Keratinocyte (primary cell): ENCODE measurements around the gene PLAGL1. TPM values are rescaled to one million over a fixed set of nuclear protein-coding genes. Genes with fewer than 3 reads are reported as not detected.

Experiments used
- DNase-seq: peaks from one replicate; pipeline ENCODE4 v3.0.0-alpha.2; 2011; ENCODE audit warnings: low read depth, missing footprints, low spot score
- FAIRE-seq: peaks from 2 replicates; lab custom pipeline; 2011; peaks lifted over from hg19 to GRCh38; lab: Jason Lieb, UNC
- H2AFZ ChIP-seq: 2 replicates; pipeline ENCODE4 v1.6.0; 2012; ENCODE audit warnings: low read length, control low read depth, inconsistent platforms; ENCODE audit not compliant: control insufficient read depth
- H3K27ac ChIP-seq: 2 replicates; pipeline ENCODE4 v1.5.1; 2011; ENCODE audit warnings: low read length; ENCODE audit not compliant: control insufficient read depth, insufficient read depth
- H3K27me3 ChIP-seq: 3 replicates; pipeline ENCODE4 v1.6.0; 2011; ENCODE audit warnings: low read length; ENCODE audit not compliant: control insufficient read depth, insufficient read depth; ENCODE audit errors: extremely low read depth
- H3K36me3 ChIP-seq, 2 experiments: 2 replicates in 1 of 2; 3 replicates in 1 of 2; pipeline ENCODE4 v1.5.1; 2011; ENCODE audit warnings: low read length in 2 of 2, mild to moderate bottlenecking in 1 of 2; ENCODE audit not compliant: control insufficient read depth in 2 of 2, insufficient read depth in 2 of 2; ENCODE audit errors: extremely low read depth in 1 of 2
- H3K4me1 ChIP-seq: 3 replicates; pipeline ENCODE4 v1.5.1; 2011; ENCODE audit warnings: low read length; ENCODE audit not compliant: control insufficient read depth, insufficient read depth; ENCODE audit errors: extremely low read depth
- H3K4me2 ChIP-seq: 3 replicates; pipeline ENCODE4 v1.6.0; 2011; ENCODE audit warnings: low read depth, low read length; ENCODE audit not compliant: control insufficient read depth, insufficient read depth; ENCODE audit errors: extremely low read depth
- H3K4me3 ChIP-seq, 3 experiments: fragments of 200-600 bp in 1 of 3; sonication (generic) in 1 of 3; 2 replicates in 2 of 3; 3 replicates in 1 of 3; pipeline ENCODE4 v1.5.1; 2011 to 2016; ENCODE audit warnings: low read length in 3 of 3, mild to moderate bottlenecking in 3 of 3, control low read depth in 2 of 3, inconsistent platforms in 1 of 3, low read depth in 1 of 3, mixed read lengths in 1 of 3, mixed run types in 1 of 3, moderate library complexity in 1 of 3; ENCODE audit not compliant: control insufficient read depth in 2 of 3, insufficient read depth in 2 of 3; ENCODE audit errors: extremely low read depth in 1 of 3
- H3K79me2 ChIP-seq: 2 replicates; pipeline ENCODE4 v1.6.0; 2012; ENCODE audit warnings: low read length; ENCODE audit not compliant: control insufficient read depth, insufficient read depth
- H3K9ac ChIP-seq: 3 replicates; pipeline ENCODE4 v1.6.0; 2011; ENCODE audit warnings: low read length; ENCODE audit not compliant: control insufficient read depth, insufficient read depth; ENCODE audit errors: extremely low read depth
- H3K9me1 ChIP-seq: 3 replicates; pipeline ENCODE4 v1.6.0; 2011; ENCODE audit warnings: low read length; ENCODE audit not compliant: control insufficient read depth, insufficient read depth; ENCODE audit errors: extremely low read depth
- H3K9me3 ChIP-seq: 2 replicates; pipeline ENCODE4 v1.5.1; 2012; ENCODE audit warnings: low read depth, low read length; ENCODE audit not compliant: control insufficient read depth
- H4K20me1 ChIP-seq: 3 replicates; pipeline ENCODE4 v1.6.0; 2011; ENCODE audit warnings: low read length; ENCODE audit not compliant: control insufficient read depth, insufficient read depth; ENCODE audit errors: extremely low read depth
- CTCF ChIP-seq, 3 experiments: IDR thresholded peaks in 1 of 3; conservative IDR thresholded peaks in 1 of 3; optimal IDR thresholded peaks in 1 of 3; 2 replicates in 2 of 3; 3 replicates in 1 of 3; pipeline versions ENCODE3 to v1.5.1; 2011; ENCODE audit warnings: low read length in 3 of 3, mild to moderate bottlenecking in 3 of 3, moderate library complexity in 2 of 3, control low read depth in 1 of 3, inconsistent platforms in 1 of 3; ENCODE audit not compliant: insufficient read depth in 2 of 3; ENCODE audit errors: extremely low read depth in 1 of 3
- EZH2 ChIP-seq: IDR thresholded peaks from one replicate; pipeline ENCODE4 v1.6.1; 2012; ENCODE audit warnings: inconsistent platforms, mild to moderate bottlenecking, low read length, moderate library complexity
- dilution Hi-C: fragments of 300-500 bp; cut with MboI; formaldehyde crosslinking; loops from one replicate; pipeline ENCODE4 v1.7.0; 2020; ENCODE audit warnings: low sequenced_read_pairs; ENCODE audit not compliant: extremely low pct_ligation_motif_present
- polyA plus RNA-seq, 5 experiments: library from polyadenylated mRNA; depleted of rRNA in 3 of 5; stranded (reverse) in 3 of 5; stranded (forward) in 1 of 5; unstranded in 1 of 5; fragments of >200 nt; gene quantifications; 1 replicate in 1 of 5; 2 replicates in 3 of 5; 3 replicates in 1 of 5; pipeline versions ENCODE4 v1.2.1 to v1.2.3, GENCODE V29; 2011 to 2012; ENCODE audit warnings: missing spikeins in 2 of 5, low read depth in 1 of 5, low replicate concordance in 1 of 5

PLAGL1 gene
- polyA plus RNA-seq, 1 donor (not counting 4 experiments of a cell fraction or from before 2014, with no cell fraction given), result 8.9 TPM

DNA sequence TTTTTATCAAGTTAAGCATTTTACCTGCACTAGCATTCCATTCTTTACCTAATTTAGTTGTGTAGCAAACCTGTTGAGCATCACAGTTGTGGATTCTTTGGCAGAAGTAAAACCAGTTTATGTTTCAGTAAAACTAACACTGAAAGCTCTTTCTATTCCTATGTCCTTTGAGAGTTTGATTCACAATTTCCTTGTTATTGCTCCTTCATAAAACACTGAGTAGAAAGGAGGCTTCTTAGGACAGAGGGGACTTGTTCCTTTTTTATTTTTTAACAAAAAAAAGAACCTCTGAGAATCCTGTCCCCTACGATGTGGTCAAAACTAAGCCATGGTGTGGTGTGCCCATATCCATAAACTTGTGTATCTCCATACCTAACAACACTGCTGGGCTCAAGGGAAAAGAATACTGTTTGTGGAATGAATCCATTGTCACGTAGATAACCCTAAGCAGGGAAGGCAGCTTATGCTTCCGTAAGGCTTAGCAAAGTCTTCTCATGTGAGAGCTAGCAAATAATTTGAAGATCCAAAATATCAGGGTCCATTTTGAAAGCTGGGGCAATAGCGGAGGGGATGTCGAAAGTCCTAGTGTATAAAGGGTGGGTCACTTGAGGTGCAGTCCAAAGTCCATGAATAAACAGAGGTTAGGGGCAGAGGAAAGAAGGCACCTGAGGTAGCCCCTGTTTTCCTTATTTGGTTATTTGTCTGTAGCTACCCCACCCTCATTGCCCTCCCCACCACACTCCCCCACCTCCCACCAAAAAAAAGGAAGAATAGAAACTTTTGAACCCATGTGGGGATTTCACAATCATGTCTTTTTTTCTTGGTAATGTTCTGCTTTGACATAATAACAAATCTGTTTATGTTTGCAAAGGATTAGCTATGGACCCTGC, 71.0 kb downstream of the PLAGL1 start:
- DNase-seq, result no peak
- H3K9ac ChIP-seq, result no peak overlapping the region
- no peaks in the 10 kb centered on the region for H3K36me3 ChIP-seq
- no peaks in the 10 kb centered on the region for H3K9me3 ChIP-seq
- H3K4me2 ChIP-seq, result no peak overlapping the region
- no peak for TF ChIP-seq EZH2
- TF ChIP-seq CTCF (optimal IDR thresholded peaks at IDR 0.05 in 1 of 3, IDR thresholded peaks at IDR 0.05 in 1 of 3, conservative IDR thresholded peaks at IDR 0.05 in 1 of 3; ENCODE audit: extremely low read depth in 1 of 3, insufficient read depth in 2 of 3, low read length in 3 of 3), result no peak
- no peaks in the 10 kb centered on the region for H4K20me1 ChIP-seq
- no peaks in the 10 kb centered on the region for H3K79me2 ChIP-seq
- H3K27ac ChIP-seq, result no peak overlapping the region
- H3K4me1 ChIP-seq, result no peaks in the 10 kb centered on the region
- no peak for FAIRE-seq
- dilution Hi-C loops, result no loop called here
- no peaks in the 10 kb centered on the region for H3K9me1 ChIP-seq
- no peak overlapping the region for H3K4me3 ChIP-seq
- H2AFZ ChIP-seq, result no peak overlapping the region
- H3K27me3 ChIP-seq, result no peaks in the 10 kb centered on the region

- Histone ChIP-seq H3K27ac (no peak overlapping the region), H3K27me3 (no peaks in the 10 kb centered on the region), H3K9ac (no peak overlapping the region), H3K36me3 (no peaks in the 10 kb centered on the region), H3K4me2 (no peak overlapping the region), H3K9me1 (no peaks in the 10 kb centered on the region), H3K4me1 (no peaks in the 10 kb centered on the region), H3K9me3 (no peaks in the 10 kb centered on the region), H3K4me3 (no peak overlapping the region), H2AFZ (no peak overlapping the region), H3K79me2 (no peaks in the 10 kb centered on the region), H4K20me1 (no peaks in the 10 kb centered on the region)
- FAIRE-seq, result no peak
- TF ChIP-seq CTCF (optimal IDR thresholded peaks at IDR 0.05 in 1 of 3, IDR thresholded peaks at IDR 0.05 in 1 of 3, conservative IDR thresholded peaks at IDR 0.05 in 1 of 3; ENCODE audit: extremely low read depth in 1 of 3, insufficient read depth in 2 of 3, low read length in 3 of 3), result no peak
- no peak for TF ChIP-seq EZH2
- dilution Hi-C loops, result no loop called here
- DNase-seq, result no peak
Observed at GRCh38 chr6:143936347-143936746, 71.7 kb downstream of the PLAGL1 start.
